Fibroblast of skin of left biceps (primary cell): ENCODE measurements around the gene GIGYF1.
A peak's percentile ranks its signal among the peaks of the same experiment; 100 is the strongest.

Source experiments
- DNase-seq, 2 experiments: peaks; one replicate each; pipeline ENCODE4 v3.0.0-alpha.2; 2013; ENCODE audit warnings: low read depth in 2 of 2

The GIGYF1 gene

DNA sequence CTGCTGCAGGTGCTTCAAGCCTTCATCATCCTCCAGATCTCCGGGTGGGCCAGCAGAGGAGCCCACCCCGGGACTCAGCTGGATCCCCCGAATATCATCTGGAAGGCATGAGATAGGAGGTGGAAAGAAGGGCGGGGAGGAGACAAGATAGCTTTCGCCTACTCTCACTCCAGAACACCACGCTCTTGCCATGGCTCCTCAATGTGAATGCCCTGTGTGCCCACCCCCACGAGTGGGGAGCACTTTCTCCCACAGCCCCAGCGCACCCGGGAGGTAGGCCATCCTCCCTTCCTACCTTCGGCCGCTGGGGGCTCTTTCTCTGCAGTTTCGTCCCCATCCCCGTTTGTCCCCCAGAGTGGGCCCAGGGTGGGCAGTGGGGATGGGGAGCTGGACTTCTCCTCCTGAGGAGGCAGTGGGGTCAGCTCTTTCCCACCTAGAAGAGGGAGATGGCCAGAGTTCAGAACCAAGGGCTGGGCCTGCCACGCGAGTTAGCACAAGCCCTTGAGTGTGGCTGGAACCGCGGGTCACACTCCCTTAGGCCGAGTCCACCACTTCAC is 8.9 kb downstream of the GIGYF1 start:
- DNase-seq: no peak

DNA sequence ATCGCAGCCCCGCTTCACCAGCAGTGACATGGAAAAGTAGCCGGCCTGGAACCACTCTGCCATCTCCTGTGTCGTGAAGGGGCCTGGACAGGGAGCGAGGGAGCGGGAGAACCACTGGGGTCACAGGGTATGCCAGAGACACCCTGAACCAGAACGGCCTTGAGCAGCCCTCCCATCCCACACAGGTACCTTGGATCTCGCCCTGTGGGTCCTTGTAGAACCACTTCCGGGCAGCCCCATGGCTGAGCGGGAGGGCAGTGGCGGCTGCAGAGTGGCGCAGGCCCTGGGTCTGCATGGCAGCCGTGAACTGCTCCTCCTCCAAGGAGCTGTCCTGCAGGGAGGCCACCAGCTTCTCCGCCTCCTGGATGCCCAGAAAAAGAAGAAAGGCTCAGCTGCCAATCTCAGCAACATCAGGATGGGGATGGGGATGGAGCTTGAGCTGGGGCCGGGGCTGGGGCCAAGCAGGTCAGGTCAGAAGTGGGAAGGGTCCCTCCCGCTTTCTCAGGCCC is 9.5 kb downstream of the GIGYF1 start:
- no peak for DNase-seq

DNA sequence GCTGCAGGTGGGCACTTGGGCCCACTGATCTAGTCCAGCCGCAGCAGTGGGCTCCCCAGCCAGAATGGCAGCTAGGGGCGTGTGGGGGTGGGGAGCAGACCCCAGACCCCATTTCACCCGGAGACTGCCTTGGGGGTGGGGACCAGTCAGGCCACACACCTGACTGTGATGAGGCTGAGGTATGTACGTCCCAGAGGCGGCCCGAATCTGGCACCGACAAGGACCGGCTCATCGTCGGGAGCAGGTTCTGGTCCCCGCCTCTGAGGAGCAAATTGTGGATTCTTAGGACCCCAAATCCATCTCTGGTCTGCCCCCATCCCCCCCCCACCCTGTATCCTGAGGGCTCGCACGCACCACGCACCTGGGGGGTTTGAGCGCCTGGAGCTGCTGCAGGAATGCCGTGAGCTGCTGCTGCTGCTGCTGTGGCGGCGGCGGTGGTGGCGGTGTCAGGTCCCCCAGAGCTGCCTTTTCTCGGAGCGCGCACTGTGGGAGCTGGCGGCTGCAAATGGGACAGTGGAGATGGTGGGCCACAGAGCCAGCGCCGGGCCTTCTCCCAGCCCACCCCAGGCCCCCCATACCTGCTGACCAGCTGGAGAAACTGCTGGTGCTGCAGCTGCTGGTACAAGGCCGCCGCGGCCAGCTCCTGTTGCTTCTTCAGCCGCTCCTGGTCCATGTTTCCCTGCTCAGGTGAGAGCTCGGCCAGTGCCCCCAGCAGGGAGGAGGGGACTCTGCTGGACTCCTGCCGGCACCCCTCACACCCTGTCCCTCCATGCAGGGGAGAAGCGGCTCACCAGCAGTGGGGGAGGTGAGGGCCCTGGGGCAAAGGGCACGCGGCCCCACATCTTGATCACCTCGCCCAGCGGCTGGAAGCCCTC is 10.2 kb downstream of the GIGYF1 start:
- no peak for DNase-seq

DNA sequence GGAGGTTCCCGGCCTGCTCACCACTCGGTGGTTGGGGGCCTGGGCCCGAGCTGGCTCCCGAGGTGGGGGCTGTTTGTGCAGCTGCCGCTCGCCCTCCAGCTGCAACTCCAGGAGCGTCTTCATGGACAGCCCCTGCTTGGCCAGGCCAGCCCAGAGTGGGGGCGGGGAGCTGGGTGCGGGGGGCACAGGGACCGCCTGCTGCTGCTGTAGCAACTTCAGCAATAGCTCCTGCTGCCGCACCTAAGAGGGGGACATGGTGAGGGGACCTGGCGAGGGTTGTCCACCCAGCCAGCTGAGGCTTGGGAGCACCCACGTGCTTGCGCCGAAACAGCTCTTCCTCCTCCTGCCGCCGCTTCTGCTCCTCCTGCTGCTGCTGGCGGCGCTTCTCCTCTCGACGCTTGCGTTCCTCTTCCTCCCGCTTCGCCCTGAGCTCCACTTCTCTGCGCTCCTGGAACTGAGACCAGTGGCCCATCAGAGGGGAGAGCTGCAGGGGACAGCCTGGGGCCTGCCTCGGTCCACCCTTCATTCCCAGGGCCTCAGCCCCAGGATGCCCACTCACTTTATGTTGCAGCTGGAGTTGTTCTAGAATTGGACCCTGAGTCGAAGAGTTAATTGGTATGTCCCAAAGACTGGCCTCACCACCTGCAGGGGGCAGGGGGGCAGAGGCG is 10.9 kb downstream of the GIGYF1 start:
- DNase-seq: no peak

DNA sequence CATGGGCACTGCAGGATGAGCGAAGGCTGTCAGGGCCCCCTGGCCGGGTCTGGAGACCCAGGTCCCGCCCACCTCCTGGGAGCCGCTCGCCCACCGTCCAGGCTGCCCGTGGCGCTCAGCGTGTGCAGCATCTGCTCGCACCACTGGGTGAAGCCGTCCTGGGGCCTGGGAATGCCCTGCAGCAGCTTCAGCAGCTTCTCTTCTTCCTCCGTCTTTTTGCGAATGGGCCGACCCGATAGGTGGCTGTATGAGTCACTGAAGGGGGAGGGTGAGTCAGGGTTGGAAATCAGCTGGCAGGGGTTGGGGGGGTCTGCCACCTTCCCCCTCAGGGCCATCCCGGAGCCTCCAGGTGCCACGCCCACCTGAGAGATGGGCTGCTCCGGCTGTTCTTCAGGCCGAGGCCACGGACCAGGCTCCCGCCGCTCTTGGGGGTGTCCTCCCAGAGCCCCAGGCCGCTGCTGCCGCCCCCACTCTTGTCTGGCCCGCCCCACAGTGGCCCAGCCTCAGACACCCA is 11.8 kb downstream of the GIGYF1 start:
- DNase-seq: no peak

DNA sequence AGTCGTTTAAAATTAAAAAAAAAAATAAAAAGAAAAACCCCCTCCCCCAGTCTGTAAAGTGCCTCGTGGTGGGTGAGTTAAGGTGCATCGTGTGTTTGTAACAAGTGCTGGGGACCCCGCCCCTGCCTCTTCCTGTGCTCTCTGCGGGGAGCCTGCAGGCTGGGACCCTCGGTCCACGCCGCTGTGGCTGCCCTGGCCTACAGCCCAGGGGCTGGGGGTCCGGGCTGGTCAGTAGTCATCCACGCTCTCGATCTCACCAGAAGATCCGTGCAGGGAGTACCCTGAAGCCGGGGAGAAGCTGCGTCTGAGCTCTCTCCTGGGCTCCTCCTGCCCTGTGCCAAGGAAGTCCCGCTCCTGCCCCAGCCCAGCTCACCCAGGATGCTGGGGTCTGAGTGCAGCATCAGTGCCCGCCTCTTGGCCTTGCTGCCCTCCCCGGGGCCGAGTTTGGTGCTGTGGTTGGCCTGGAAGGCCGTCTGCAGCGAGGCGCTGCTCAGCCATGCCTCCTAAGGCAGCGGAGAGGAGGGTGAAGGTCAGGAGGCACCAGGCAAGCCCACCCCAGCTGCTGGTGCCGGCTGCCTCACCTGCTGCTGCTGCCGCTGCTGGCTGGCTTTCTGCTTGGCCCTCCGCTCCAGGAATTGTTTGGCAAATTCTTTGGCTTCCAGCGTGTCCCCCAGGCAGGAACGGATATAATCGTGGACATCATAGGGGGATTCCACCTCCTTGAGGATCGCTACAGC is 12.4 kb downstream of the GIGYF1 start:
- DNase-seq: no peak

DNA sequence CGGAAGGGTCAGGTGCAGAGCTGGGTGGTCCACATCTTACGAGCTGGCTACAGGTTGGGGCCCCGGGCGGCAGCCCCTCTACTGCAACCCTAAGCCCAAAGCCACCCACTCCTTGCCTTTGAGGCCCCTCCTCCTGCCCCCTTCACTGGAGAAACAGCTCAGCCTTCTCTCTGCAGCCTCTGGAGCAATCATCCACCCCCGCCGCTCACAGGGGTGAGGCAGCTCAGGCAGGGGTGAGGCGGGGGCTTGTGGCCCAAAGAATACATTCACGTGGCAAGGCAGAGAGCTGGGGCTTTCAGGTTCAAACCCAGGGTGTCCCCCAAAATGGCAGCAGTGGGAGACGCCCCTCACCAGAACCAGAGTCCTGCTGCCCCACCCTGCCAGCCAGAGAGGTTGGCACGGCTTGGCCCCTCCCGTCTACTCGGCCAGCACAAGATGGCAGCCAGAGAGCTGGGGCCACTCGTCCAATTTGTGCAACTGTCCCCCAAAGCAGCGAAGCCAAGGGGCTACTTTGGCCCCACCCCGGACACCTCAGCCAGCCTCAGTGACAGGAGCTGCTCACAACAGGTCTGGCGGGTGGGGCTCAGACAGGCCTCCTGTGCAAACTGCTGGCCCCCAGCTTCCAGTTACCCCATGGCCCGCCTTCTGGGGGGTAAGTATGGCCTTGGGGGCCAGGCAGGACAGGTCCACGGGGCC is 13.3 kb downstream of the GIGYF1 start:
- no peak for DNase-seq

DNA sequence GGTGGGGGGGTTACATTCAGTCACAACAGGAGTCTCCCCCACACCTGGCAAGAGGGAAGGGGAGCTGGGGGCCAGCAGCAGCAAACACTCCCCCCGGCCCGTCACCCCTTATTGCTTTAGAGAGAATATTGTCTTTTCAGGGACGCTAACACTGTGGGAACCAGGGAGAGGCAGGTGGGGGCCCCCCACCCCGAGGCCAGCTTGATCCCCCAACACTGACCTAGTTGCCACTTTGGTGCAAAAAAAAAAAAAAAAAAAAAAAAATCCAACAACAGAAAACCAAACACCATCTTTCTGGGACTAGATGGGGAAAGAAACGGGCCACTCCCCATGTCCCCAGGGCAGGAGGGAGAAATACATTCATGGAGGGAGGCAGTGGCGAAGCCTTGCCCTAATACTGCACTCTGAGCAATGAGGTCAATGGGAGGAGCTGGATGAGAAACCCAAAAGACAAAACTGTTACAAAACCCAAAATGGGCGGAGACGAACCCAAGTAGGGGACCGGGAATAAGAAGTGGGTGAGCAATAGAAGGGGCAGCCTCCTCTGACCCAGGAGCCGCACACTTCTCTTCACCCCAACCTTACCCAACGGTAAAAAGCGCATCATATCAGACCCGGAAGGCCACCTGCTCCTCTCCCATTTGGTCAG is 14.0 kb downstream of the GIGYF1 start:
- no peak for DNase-seq

DNA sequence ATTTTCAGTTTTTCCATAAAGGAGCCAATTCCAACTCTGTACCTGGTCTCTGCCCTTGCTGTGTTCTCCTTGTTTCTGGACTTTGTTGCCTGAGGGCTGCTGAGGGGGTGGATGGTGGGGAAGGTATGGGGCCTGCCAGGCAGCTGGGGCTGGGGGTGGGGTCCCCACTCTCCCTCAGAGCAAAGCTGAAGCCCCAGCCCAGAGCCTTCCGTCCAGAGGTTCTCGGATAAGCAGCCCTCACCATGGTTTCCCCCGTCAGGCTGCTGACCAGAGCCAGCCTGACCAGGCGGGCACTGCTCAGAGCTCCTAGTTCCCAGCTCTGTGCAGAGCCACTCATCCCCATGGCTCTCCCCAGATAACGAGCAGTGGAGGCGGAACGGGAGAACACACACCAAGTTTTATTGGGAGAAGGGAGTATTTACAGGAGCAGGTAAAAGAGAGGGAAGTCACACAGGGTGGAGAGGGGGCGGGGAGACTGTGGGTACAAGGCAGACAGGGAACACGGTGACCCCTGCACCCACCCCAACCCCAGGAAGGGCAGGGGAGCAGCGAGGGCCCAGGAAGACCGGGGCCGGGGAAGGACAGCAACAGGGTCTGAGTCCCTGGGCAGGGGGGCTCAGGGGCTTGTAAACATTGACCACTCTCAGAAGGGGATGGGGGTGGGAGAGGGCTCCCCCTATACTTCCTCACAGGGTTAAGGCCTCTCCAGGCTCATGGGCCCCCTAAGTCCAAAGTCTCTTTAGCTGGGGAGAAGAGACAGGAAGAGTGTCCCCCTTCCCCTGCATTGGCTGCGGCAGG is 14.7 kb downstream of the GIGYF1 start:
- DNase-seq: no peak

DNA sequence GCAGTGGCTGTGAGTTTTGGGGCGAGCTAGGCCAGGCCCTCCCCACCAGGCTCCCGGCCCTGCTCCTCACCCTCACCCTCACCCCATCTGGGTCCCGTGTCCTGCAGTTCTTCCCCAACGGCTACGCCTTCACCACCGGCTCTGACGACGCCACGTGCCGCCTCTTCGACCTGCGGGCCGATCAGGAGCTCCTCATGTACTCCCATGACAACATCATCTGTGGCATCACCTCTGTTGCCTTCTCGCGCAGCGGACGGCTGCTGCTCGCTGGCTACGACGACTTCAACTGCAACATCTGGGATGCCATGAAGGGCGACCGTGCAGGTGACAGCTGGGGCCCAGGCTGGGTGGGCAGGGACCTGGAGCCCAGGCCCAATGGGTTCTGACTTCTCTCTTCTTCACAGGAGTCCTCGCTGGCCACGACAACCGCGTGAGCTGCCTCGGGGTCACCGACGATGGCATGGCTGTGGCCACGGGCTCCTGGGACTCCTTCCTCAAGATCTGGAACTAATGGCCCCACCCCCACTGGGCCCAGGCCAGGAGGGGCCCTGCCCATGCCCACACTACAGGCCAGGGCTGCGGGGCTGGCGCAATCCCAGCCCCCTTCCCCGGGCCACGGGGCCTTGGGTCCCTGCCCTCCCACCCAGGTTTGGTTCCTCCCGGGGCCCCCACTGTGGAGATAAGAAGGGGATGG is 15.6 kb downstream of the GIGYF1 start:
- DNase-seq: no peak

DNA sequence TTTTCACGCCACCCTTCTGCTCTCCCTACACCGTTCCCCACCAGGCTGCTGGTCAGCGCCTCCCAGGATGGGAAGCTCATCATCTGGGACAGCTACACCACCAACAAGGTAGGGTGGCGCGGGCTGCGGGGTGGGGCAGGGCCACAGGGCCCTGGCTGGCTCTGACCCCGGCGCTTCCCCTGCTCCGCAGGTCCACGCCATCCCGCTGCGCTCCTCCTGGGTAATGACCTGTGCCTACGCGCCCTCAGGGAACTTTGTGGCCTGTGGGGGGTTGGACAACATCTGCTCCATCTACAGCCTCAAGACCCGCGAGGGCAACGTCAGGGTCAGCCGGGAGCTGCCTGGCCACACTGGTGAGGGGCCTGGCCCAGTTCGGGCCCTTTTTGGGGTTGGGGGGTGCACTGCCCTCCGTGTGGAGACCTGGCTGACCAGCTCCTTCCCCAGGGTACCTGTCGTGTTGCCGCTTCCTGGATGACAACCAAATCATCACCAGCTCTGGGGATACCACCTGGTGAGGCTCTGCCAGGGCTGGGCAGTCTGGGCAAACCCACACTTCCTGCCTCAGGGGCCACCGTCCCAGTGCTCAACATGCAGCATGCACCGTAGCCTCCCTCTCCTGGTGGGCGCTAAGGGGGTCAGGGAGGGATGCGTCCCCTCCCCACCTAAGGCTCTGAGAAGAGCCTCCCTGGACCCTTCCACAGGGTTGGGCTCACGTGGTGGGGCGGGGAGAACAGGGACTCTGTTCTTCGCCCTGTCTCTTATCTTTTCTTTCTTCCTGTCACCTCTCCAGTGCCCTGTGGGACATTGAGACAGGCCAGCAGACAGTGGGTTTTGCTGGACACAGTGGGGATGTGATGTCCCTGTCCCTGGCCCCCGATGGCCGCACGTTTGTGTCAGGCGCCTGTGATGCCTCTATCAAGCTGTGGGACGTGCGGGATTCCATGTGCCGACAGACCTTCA is 16.5 kb downstream of the GIGYF1 start:
- no peak for DNase-seq

DNA sequence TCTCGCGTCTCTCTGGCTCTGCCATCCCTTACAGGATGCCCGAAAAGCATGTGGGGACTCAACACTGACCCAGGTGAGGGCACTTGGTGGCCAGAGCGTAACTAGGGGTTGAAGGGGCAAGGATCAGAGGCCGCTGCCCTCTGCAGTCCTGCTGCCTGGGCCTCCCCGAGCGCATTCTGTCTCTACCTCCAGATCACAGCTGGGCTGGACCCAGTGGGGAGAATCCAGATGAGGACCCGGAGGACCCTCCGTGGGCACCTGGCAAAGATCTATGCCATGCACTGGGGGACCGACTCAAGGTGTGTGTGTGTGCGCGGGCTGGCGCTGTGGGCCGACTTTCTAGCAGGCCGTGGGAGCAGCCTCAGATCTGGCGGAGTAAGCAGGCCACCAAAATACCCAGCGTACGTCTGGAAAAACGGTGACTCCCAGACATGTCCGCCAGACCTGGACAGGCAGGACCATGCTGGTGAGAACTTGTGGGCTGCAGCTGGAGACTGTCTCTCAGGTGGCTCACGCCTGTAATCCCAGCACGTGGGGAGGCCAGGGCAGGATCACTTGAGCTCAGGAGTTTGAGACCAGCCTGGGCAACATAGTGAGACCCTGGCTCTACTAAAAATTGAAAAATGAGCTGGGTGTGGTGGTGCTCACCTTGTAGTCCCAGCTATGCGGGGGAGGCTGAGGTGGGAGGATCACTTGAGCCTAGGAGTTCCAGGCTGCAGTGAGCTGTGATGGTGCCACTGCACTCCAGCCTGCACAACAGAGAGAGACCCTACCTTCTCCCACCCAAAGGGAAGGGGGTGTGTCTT is 17.3 kb downstream of the GIGYF1 start:
- DNase-seq: no peak

DNA sequence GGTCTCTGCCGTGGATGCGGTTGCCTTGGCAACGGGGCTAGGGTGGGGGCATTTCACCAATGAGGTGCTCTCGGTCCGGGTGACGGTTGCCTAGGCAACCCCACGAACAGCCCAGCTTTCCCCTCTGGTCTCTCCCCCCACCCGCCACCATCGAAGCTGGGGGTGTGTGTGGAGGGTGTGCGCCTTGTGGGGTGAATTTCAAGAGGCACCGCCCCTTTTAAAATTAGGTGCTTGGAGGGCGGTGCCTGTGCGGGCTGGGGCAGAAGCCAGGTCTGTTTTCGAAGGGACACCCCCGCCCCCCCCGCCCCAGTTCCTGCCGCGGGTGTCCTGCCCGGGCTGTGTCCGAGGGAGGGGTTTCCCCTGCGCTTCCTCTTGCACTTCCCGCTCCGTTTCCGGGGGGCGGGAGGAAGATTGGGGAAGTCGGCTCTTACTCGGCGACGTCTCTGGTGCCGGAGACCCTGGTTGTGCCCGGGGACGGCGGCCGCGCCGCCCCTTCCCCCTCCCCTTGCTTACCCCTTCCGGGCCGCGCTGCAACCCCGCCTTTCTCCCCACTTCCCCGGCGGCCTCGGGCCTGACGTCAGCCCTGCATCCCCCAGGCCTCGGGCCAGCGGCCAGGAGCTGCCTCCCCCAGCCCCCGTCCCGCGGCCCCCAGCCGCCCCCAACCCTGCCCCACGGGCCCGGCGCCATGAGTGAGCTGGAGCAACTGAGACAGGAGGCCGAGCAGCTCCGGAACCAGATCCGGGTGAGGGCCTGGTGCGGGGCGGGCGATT is 18.3 kb downstream of the GIGYF1 start:
- peak in 1 of 2 experiments; percentile 13 for DNase-seq

DNA sequence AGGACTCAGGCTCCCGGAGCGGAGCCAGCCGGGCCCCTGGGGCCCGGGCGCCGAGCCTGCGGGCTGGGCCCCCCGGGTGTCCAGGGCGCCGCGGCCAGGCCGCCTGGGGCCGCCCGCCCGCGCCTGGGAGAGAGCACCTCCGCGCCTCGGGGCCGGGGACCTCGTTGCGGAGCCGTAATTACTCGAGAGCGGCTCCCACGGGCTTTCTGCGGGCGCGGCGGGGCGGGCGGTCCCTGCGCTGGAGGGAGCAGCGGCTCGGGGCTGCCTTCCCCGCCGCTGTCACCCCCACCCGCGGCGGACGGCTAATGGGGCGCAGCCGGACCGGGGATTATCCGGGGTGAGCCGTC is 19.0 kb downstream of the GIGYF1 start:
- no peak for DNase-seq

DNA sequence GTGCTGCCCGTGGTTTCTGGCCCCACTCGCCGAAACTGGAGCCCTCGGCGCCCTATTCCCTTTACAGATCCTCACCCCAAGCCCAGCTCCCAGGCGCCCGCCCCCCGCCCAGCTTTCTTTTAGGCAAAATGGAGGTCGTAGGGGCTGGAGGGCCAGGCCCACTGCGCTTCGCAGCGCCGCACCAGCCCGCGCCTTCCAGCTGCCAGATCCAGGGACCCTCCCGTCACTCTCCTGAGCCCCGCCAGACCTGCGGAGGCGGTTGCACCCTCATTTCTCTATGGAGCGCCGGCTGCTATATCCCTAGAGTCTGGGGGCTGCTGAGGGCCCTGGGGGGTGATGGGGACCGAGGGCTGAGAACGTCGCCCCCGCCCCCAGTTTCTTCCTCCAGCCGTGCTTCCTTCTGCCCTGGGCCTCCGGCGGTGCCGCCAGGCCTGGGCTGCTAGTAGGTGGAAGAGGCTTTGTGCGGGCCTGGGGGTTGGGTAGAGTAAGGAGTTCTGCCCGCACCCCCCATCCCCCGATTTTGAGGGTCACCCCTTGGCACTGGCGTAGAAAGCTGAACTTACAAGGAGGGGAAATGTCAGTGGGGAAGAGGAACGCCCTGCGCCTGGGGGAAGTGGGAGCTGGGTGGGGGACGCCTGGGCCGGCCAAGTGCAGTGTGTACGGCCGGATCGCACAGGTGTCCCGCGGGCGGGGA is 19.5 kb downstream of the GIGYF1 start:
- no peak for DNase-seq

DNA sequence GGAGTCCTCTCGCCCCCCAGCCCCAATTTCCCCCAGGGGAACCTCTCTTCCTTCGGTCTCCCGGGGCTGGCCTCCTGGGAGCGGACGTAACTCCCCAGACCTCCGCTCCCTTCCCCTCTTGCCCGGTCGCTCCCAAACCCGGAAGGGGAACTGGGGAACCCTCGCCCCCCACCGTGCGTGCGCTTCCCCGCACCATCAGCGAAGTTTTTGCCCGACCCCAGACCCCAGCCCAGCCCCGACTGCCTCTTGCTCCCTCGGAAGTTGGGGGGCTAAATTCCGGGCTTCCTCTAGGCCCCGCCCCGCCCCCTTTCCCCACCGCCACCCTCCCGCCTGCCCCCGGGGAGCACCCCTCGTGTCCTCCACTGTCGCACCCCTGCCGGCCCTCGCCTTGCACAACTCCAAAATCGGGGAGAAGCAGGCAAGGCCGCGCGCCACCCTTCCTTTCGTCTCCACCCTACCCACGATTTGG is 20.1 kb downstream of the GIGYF1 start:
- DNase-seq: no peak
